ENCODE results near the gene MSL3B.
"Not testable (repeated sequence)": the region's sequence is repeated elsewhere in the genome, so short reads cannot be mapped to it uniquely, and the experiment has no call there.

MSL3B gene

GRCh38 chr2:233867993-233868532, at the start of gene MSL3B:
MSL3B (minus strand) TSS chr2:233868386.
- in situ Hi-C loops (cut with MboI; ENCODE audit: low sequenced_read_pairs) = no loop called here

GRCh38 chr2:233917116-233917515, 48.9 kb upstream of the MSL3B start, which contains the start of gene TRPM8:
TRPM8 (plus strand) TSS chr2:233917373; CDS start chr2:233926538, 9,165 bp downstream.
- in situ Hi-C loops (cut with MboI; ENCODE audit: low sequenced_read_pairs) = no loop called here

GRCh38 chr2:233915128-233915527, 46.9 kb upstream of the MSL3B start:
- in situ Hi-C loops (cut with MboI; ENCODE audit: low sequenced_read_pairs) = no loop called here

GRCh38 chr2:233912691-233913423, 44.7 kb upstream of the MSL3B start:
- in situ Hi-C loops (cut with MboI; ENCODE audit: low sequenced_read_pairs) = no loop called here

GRCh38 chr2:233907627-233908026, 39.4 kb upstream of the MSL3B start:
- in situ Hi-C loops (cut with MboI; ENCODE audit: low sequenced_read_pairs) = no loop called here

- in situ Hi-C loops (cut with MboI; ENCODE audit: low sequenced_read_pairs) = no loop called here
These were observed 37.8 kb upstream of the MSL3B start for GRCh38 chr2:233905945-233906344.

- in situ Hi-C loops (cut with MboI; ENCODE audit: low sequenced_read_pairs) = no loop called here
These were observed 33.7 kb upstream of the MSL3B start for GRCh38 chr2:233901884-233902283.

GRCh38 chr2:233901367-233901766, 33.2 kb upstream of the MSL3B start:
- in situ Hi-C loops (cut with MboI; ENCODE audit: low sequenced_read_pairs) = no loop called here

- in situ Hi-C loops (cut with MboI; ENCODE audit: low sequenced_read_pairs) = not testable (repeated sequence)
These were observed 28.1 kb upstream of the MSL3B start for GRCh38 chr2:233896253-233896652.

- in situ Hi-C loops (cut with MboI; ENCODE audit: low sequenced_read_pairs) = no loop called here
These were observed 24.6 kb upstream of the MSL3B start for GRCh38 chr2:233892793-233893192.

GRCh38 chr2:233882353-233882752, 14.2 kb upstream of the MSL3B start:
- in situ Hi-C loops (cut with MboI; ENCODE audit: low sequenced_read_pairs) = no loop called here

- in situ Hi-C loops (cut with MboI; ENCODE audit: low sequenced_read_pairs) = not testable (repeated sequence)
These were observed 3.9 kb upstream of the MSL3B start for GRCh38 chr2:233872125-233872524.

GRCh38 chr2:233871432-233871831, 3.2 kb upstream of the MSL3B start:
- in situ Hi-C loops (cut with MboI; ENCODE audit: low sequenced_read_pairs) = no loop called here

- in situ Hi-C loops (cut with MboI; ENCODE audit: low sequenced_read_pairs) = no loop called here
These were observed 1.7 kb downstream of the MSL3B start for GRCh38 chr2:233866479-233866878.

- in situ Hi-C loops (cut with MboI; ENCODE audit: low sequenced_read_pairs) = no loop called here
These were observed 2.3 kb downstream of the MSL3B start for GRCh38 chr2:233865838-233866237.

GRCh38 chr2:233862261-233862768, 5.9 kb downstream of the MSL3B start:
- in situ Hi-C loops (cut with MboI; ENCODE audit: low sequenced_read_pairs) = no loop called here

GRCh38 chr2:233858331-233858730, 9.9 kb downstream of the MSL3B start:
- in situ Hi-C loops (cut with MboI; ENCODE audit: low sequenced_read_pairs) = no loop called here

GRCh38 chr2:233857511-233858141, 10.6 kb downstream of the MSL3B start:
- in situ Hi-C loops (cut with MboI; ENCODE audit: low sequenced_read_pairs) = no loop called here

- in situ Hi-C loops (cut with MboI; ENCODE audit: low sequenced_read_pairs) = no loop called here
These were observed 12.0 kb downstream of the MSL3B start for GRCh38 chr2:233856184-233856583.

- in situ Hi-C loops (cut with MboI; ENCODE audit: low sequenced_read_pairs) = no loop called here
These were observed 12.8 kb downstream of the MSL3B start for GRCh38 chr2:233855345-233855744.

- in situ Hi-C loops (cut with MboI; ENCODE audit: low sequenced_read_pairs) = no loop called here
These were observed 13.8 kb downstream of the MSL3B start, which contains the start of gene HJURP for GRCh38 chr2:233854241-233854981. HJURP (minus strand) TSS chr2:233854535; CDS start chr2:233854500, 35 bp downstream.

All from HL-60/S4 treated with phorbol 12-myristate 13-acetate at 8.2 ng/mL for 4 days and 3 days (cell line).